Activated CD8-positive, alpha-beta T cell treated with anti-CD3 and anti-CD28 coated beads for 36 hours (primary cell): ENCODE results near the gene HK1. TPM values are rescaled to one million over a fixed set of nuclear protein-coding genes. Genes with fewer than 3 reads are reported as not detected.

Source experiments
- ATAC-seq: fragments of 200-7000 bp; cut with Tn5 transposase; one replicate; pipeline ENCODE4 v1.10.0; 2021; ENCODE audit warnings: mild to moderate bottlenecking, moderate library complexity
- CTCF ChIA-PET: fragments of 350-600 bp; sonication (Branson Sonifier 250); formaldehyde crosslinking; loops from one replicate; lab custom pipeline; 2021; ENCODE audit warnings: antibody characterized with exemption; lab: Charles Lee
- POLR2A ChIA-PET: fragments of 350-600 bp; sonication (Branson Sonifier 250); formaldehyde crosslinking; loops from one replicate; lab custom pipeline; 2021; ENCODE audit warnings: antibody characterized with exemption; lab: Charles Lee
- DNase-seq: peaks from one replicate; pipeline ENCODE4 v3.0.0-alpha.2; 2020
- H3K27ac Mint-ChIP-seq: one replicate; pipeline ENCODE4 v1.8.0; 2021; ENCODE audit warnings: mild to moderate bottlenecking, mixed read lengths
- H3K27me3 Mint-ChIP-seq: one replicate; pipeline ENCODE4 v1.8.0; 2021; ENCODE audit warnings: mixed read lengths
- H3K36me3 Mint-ChIP-seq: one replicate; pipeline ENCODE4 v1.8.0; 2021; ENCODE audit warnings: low read depth, mixed read lengths
- H3K4me1 Mint-ChIP-seq: one replicate; pipeline ENCODE4 v1.8.0; 2021; ENCODE audit warnings: low read depth, mixed read lengths
- H3K4me3 Mint-ChIP-seq: one replicate; pipeline ENCODE4 v1.8.0; 2021; ENCODE audit warnings: mild to moderate bottlenecking, moderate library complexity, mixed read lengths
- H3K9me3 Mint-ChIP-seq: one replicate; pipeline ENCODE4 v1.8.0; 2021; ENCODE audit warnings: mixed read lengths
- intact Hi-C: fragments of 100-400 bp; cut with micrococcal nuclease; formaldehyde crosslinking; loops from one replicate; pipeline ENCODE4 v1.10.0; 2022
- total RNA-seq, 2 experiments: library from RNA; stranded (reverse); gene quantifications; one replicate each; pipeline ENCODE4 v1.2.3, GENCODE V29; 2021
- TF ChIP-seq, protein P1 (sequence below): fragments of 200-600 bp; IDR thresholded peaks from one replicate; pipeline ENCODE4 v1.8.0; 2022; ENCODE audit warnings: antibody characterized with exemption, mild to moderate bottlenecking

Gene HK1
- total RNA-seq, 2 experiments from 2014 or later, result 314 to 325 TPM

DNA sequence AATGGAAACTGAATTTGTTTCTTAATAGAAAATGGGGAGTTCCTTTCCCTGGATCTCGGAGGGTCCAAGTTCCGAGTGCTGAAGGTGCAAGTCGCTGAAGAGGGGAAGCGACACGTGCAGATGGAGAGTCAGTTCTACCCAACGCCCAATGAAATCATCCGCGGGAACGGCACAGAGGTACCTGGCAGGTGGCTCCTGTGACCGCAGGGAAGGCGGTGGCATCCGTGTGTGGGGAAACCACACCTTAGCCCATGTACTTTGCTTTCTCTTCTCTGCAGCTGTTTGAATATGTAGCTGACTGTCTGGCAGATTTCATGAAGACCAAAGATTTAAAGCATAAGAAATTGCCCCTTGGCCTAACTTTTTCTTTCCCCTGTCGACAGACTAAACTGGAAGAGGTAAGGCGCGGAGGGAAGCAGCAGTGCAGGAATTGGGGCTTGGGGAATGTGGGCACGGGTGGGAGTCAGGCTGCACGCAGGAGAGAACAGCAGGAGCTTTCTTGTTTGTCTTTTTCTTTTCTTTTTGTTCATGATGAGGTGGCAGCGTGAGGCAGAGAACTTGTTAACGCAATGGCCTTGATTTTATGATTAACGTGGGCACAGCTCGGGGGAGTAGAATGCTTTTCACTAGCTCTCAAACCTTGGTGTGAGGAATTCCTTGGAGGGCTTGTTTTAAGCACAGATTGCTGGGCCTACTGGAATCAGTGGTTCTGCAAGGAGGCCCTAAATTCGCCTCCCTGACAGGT lies 45.4 kb upstream of the HK1 start:
- no peaks in the 10 kb centered on the region for H3K9me3 Mint-ChIP-seq
- intact Hi-C loops, result no loop called here
- peak overlapping the region; percentile 17 for H3K27ac Mint-ChIP-seq
- TF ChIP-seq, protein P1, sequence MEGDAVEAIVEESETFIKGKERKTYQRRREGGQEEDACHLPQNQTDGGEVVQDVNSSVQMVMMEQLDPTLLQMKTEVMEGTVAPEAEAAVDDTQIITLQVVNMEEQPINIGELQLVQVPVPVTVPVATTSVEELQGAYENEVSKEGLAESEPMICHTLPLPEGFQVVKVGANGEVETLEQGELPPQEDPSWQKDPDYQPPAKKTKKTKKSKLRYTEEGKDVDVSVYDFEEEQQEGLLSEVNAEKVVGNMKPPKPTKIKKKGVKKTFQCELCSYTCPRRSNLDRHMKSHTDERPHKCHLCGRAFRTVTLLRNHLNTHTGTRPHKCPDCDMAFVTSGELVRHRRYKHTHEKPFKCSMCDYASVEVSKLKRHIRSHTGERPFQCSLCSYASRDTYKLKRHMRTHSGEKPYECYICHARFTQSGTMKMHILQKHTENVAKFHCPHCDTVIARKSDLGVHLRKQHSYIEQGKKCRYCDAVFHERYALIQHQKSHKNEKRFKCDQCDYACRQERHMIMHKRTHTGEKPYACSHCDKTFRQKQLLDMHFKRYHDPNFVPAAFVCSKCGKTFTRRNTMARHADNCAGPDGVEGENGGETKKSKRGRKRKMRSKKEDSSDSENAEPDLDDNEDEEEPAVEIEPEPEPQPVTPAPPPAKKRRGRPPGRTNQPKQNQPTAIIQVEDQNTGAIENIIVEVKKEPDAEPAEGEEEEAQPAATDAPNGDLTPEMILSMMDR, result no peak
- CTCF ChIA-PET, result interaction anchor here (0.9 to 3.2 kb wide), 6 partner anchors 10 to 176 kb away, joined by 3 to 12 read pairs (median 4); no protein-coding TSS in a partner anchor
- no peak for ATAC-seq
- no peak for DNase-seq
- POLR2A ChIA-PET, result interaction anchor here (0.9 kb wide), 1 partner anchor 10 kb away, joined by 4 read pairs; no protein-coding TSS in a partner anchor
- H3K4me1 Mint-ChIP-seq, result peaks cover 40% of the 10 kb centered on the region
- H3K27me3 Mint-ChIP-seq, result no peaks in the 10 kb centered on the region
- H3K4me3 Mint-ChIP-seq, result no peak overlapping the region
- H3K36me3 Mint-ChIP-seq, result no peaks in the 10 kb centered on the region

DNA sequence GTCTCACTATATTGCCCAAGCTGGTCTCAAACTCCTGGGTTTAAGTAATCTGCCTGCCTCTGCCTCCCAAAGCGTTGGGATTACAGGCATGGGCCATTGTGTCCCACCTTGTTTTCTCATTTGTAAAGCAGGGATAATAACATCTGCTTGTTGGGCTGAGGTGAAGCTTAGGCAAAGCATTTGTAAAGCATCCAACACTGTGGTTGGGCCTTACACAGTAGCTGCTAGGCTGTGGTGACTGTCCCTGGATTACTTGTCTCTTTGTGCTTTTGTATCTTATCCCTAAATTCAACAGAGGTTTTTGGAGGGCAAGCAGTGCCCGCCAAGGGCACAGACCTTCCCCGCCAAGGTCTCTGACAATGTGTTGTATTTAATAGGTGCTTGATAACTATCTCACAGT lies 43.8 kb upstream of the HK1 start:
- Mint-ChIP-seq H3K36me3 (no peaks in the 10 kb centered on the region), H3K4me3 (no peak overlapping the region), H3K4me1 (peaks cover 25% of the 10 kb centered on the region), H3K27ac (no peak overlapping the region), H3K9me3 (no peaks in the 10 kb centered on the region), H3K27me3 (no peaks in the 10 kb centered on the region)
- ChIA-PET CTCF (interaction anchor here (1.4 to 7.1 kb wide), 3 partner anchors 12 to 174 kb away, joined by 4 to 96 read pairs (median 5); no protein-coding TSS in a partner anchor), POLR2A (no interaction called here)
- TF ChIP-seq, protein P1, result no peak
- intact Hi-C loops, result no loop called here
- ATAC-seq (no peak), DNase-seq (no peak)

DNA sequence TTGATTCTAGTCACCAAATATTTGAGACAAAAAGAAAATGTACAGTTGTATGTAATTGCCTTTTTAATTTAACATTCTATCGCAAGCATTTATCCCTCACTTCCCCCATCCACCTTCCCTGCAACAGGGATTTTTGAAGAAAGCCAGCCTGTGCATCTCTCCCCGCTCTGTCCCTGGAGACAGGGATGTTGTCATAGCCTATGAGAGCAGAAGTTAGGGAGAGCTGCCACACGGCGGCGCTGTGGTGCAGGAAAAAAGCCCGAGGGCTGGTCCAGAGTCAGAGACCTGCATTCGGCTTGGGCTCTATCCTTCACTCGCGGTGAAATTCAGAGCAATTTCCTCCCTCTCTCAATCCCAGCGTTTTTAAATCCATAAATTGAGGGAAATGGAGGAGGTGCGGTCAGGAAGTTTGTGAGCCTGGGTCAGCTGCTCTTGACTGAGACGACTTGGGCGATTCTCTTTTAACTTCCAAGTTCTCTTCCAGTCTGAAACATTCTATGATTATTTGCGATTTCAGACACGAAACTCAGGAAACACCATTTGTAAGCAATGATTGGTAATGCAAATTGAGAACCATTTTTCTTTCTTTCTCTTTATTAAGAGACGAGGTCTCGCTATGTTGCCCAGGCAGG lies 40.7 kb upstream of the HK1 start:
- no peaks in the 10 kb centered on the region for H3K9me3 Mint-ChIP-seq
- ChIA-PET POLR2A (interaction anchor here (0.9 kb wide), 1 partner anchor 153 kb away, joined by 3 read pairs; no protein-coding TSS in a partner anchor), CTCF (interaction anchor here (0.8 to 7.1 kb wide), 18 partner anchors 8 to 278 kb away, joined by 3 to 96 read pairs (median 4); no protein-coding TSS in a partner anchor)
- H3K27me3 Mint-ChIP-seq, result no peaks in the 10 kb centered on the region
- TF ChIP-seq, protein P1, result peak; percentile 91
- no peak overlapping the region for H3K4me3 Mint-ChIP-seq
- intact Hi-C loops, result loop anchor here (2.0 to 5.0 kb wide), 2 partner anchors 157 to 270 kb away; no protein-coding TSS in a partner anchor
- no peaks in the 10 kb centered on the region for H3K36me3 Mint-ChIP-seq
- ATAC-seq, result peak; percentile 99
- peaks cover 15% of the 10 kb centered on the region for H3K4me1 Mint-ChIP-seq
- H3K27ac Mint-ChIP-seq, result no peak overlapping the region
- peak; percentile 93 for DNase-seq

DNA sequence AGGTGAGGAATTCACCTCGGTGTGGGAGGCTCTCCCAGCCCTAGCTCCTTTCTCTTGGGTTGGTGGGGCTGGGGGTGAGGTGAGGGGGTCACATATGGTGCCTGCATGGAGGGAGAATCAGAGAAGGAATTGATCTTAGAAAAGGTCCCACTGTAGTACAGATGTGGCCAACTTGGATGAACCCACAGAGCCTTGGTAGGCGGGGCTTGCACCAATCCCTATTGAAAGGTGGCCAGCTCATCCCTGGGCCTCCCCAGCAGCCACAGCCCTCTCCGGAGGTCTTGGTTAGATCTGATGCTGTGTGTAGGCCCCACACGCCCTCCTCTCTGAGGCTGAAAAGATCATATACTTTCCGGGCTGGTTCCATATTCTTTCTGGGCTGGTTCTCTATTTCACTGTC lies 39.2 kb upstream of the HK1 start:
- intact Hi-C loops, result loop anchor here (5.0 kb wide), 1 partner anchor 268 kb away; no protein-coding TSS in a partner anchor
- ChIA-PET POLR2A (no interaction called here), CTCF (interaction anchor here (0.6 to 7.1 kb wide), 11 partner anchors 7 to 179 kb away, joined by 3 to 96 read pairs (median 4); no protein-coding TSS in a partner anchor)
- Mint-ChIP-seq H3K36me3 (no peaks in the 10 kb centered on the region), H3K4me1 (peaks cover 8% of the 10 kb centered on the region), H3K4me3 (no peak overlapping the region), H3K27me3 (no peaks in the 10 kb centered on the region), H3K27ac (no peak overlapping the region), H3K9me3 (no peaks in the 10 kb centered on the region)
- ATAC-seq (no peak), DNase-seq (no peak)
- TF ChIP-seq, protein P1, result no peak
